Fibroblast of villous mesenchyme (primary cell): ENCODE data around the gene TTC7B. TPM values are rescaled to one million over a fixed set of nuclear protein-coding genes. Genes with fewer than 3 reads are reported as not detected.

ENCODE experiments used
- DNase-seq: peaks from one replicate; pipeline ENCODE4 v3.0.0-alpha.2; 2010; ENCODE audit warnings: low read depth
- H3K4me3 ChIP-seq: 2 replicates; pipeline ENCODE4 v1.5.1; 2011; ENCODE audit warnings: low read depth, mild to moderate bottlenecking, low read length
- total RNA-seq: library from RNA; depleted of rRNA; stranded (reverse); fragments of >200 nt; gene quantifications from 2 replicates; pipeline ENCODE4 v1.2.3, GENCODE V29; 2012
- TF ChIP-seq, protein P1 (sequence below): IDR thresholded peaks from 2 replicates; pipeline ENCODE4 v1.5.1; 2012; ENCODE audit warnings: low read depth, mild to moderate bottlenecking, low read length; ENCODE audit not compliant: insufficient read depth

Gene TTC7B
- total RNA-seq, 1 donor, result 16.8 TPM

DNA sequence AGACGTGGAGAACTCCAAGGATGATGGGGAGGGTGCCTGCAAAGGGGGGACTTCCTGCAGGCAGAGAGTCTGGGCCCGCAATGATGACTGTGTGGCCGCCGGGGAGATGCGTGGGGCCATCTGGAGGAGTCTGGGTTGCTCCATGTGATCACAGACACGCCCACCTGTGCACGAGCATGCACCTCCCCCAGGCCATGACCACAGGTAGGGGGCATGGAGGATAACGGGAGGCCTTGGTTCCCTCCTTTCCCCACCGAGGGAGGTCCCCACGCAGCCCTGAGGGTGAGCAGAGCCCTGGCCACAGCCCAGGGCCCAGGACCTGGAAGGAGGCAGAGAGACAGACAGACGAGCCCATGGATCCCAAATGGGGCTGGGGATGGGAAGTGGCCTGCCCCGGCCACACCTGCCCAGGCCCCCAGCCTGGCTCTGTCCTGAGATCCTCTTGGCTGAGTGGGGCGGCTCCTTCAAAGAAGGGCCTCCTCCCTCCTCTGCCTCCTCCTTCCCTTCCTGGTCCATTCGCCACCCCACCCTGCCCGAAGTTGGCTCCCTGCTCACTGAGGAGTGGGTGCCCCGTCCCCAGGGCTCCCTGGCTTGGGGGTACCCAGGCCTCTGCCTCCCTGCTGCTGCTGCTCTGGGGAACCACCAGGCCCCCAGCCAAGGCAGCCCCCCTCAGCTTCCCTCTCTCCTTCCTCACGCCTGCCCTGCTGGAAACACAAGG is 281.2 kb downstream of the TTC7B start:
- DNase-seq, result no peak
- no peak overlapping the region for H3K4me3 ChIP-seq
- TF ChIP-seq, protein P1, sequence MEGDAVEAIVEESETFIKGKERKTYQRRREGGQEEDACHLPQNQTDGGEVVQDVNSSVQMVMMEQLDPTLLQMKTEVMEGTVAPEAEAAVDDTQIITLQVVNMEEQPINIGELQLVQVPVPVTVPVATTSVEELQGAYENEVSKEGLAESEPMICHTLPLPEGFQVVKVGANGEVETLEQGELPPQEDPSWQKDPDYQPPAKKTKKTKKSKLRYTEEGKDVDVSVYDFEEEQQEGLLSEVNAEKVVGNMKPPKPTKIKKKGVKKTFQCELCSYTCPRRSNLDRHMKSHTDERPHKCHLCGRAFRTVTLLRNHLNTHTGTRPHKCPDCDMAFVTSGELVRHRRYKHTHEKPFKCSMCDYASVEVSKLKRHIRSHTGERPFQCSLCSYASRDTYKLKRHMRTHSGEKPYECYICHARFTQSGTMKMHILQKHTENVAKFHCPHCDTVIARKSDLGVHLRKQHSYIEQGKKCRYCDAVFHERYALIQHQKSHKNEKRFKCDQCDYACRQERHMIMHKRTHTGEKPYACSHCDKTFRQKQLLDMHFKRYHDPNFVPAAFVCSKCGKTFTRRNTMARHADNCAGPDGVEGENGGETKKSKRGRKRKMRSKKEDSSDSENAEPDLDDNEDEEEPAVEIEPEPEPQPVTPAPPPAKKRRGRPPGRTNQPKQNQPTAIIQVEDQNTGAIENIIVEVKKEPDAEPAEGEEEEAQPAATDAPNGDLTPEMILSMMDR, result no peak

DNA sequence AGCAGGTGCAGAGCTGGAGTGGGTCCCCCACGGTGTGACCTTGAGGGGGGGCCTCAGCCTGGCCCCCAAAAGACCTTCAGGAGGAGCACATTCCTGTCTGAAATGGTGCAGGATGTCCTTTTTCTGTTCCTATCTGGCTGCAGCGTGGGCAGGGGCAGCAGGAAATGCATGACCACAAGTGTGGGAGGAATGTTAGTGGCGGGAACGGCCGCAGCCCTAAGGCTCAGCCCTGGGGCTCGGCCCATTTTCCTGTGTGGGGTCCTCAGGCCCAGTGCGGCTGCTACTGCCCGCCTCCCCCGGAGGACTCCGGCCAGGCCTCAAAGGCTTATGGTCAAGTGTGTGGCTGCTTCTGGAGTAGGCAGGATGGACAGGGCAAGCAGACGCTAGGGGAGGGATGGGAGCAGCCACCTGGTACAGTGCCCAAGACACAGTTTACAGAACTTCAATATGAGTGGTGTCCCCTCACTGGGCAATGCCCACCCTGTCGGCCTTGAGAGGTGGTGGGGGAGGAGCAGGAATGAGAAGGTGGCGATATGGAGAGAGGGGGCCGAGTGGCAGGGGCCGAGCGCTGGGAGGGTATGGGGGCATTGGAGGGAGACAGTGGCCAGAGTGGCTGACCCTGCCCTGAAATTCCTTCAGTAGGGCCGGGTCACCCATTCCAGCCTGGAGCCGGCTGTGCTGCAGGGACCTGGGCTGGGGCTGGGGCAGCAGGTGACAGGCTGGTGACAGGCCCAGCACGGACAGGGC is 282.0 kb downstream of the TTC7B start:
- TF ChIP-seq, protein P1, result no peak
- no peak overlapping the region for H3K4me3 ChIP-seq
- peak; percentile 20 for DNase-seq

DNA sequence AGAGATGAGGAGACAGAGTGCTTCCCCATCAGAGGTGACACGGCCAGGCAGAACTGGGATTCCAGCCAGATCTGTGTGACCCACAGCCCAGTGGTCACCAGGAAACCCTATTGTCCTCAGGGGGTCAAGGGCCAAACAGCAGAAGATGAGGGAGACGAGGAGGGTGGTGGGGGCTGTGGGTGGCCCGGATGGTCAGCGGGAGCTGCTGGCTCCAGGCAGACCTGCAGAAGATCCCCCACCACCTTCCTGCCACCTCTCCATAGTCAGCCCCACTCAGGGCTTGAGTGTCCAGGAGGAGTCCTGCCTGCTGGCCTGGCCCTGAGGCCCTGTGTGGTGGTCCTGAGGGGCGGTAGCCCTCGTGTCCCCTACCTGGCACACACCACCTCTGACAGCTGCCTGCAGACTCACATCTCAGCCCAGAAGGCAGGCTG is 282.6 kb downstream of the TTC7B start:
- H3K4me3 ChIP-seq, result no peak overlapping the region
- TF ChIP-seq, protein P1, result no peak
- no peak for DNase-seq

DNA sequence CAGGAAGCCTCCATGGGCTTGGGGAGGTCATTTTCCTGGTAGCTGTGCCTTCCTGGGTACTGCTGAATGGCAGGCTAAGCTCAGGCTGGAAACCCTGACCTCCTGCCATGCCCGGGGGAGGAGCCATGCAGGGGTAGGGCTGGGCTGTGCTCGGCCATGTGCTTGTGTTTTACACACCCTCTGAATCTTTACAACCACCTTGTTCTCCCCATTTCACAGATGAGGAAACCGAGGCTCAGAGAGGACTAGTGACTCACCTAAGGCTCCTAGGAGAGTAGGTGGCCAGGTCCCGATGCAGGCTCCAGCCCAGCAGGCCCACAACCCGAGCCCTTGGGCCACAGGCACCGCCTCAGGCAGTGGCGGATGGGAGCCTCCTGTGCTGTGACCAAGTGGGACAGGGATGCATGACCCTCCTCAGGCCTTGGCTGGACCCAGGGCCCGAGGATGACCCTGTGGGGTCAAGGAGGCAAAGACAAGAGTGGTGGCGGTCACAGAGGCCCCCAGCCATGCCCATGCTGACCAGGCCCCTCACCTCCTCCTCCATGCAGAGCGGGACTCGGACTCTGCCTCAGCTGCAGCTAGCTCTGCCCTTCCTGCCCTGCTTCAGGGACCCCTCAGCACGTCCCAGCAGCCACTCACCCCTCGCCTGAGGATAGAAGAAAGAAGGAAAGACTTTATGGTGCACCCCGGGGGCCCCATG is 283.3 kb downstream of the TTC7B start:
- H3K4me3 ChIP-seq, result no peak overlapping the region
- DNase-seq, result no peak
- TF ChIP-seq, protein P1, result no peak

DNA sequence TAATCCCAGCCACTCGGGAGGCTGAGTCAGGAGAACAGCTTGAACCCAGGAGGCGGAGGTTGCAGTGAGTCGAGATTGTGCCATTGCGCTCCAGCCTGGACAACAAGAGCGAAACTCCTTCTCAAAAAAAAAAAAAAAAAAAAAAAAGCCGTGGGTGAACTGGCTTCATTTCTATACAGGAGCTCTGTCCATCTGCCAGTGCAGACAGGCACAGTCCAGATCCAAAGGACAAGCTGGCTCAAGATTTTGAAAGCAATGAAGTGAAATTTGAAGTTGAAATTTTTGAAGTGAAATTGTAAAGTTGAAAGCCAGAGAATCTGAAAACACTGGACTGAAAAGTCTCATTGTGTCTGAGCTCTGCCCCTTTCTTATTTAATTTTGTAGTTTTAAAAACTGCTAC is 284.7 kb downstream of the TTC7B start:
- no peak for DNase-seq
- H3K4me3 ChIP-seq, result no peak overlapping the region
- TF ChIP-seq, protein P1, result no peak

DNA sequence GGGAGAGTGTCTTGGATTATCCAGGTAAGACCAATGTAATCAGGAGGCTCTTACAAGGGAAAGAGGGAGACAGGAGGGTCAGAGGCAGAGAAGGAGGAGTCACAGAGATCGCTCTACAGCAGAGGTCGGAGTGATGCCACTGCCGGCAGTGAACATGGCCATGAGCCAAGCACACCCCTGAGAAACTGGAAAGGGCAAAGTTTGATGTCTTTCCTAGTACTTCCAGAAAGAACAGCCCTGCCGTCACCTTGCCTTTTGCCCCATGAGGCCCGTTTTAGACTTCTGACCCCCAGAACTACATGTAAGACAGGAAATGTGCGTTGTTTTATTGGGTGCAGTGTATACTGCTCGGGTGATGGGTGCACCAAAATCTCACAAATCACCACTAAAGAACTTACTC is 285.7 kb downstream of the TTC7B start:
- DNase-seq, result no peak
- TF ChIP-seq, protein P1, result no peak
- H3K4me3 ChIP-seq, result no peak overlapping the region
